ENCODE data around the gene RIPOR3.

DNA sequence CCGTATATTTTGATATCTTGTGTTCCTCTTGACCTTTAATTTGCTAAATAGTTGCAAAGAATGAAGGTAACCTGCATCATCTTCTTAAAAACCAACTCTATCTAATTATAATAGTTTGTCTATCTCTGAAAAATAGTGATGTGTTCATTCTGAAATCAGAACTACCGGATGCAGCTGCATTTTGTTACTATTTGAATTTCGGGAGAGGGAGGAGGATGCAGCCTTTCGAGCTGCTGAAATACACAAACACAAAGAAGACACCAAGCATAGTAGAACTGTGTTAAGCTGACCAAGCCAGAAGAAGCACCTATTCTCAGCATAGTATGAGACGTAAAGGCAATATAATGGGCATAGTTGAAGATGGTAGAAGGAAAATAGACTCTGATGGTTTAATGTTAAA is 148.0 kb downstream of the RIPOR3 start:
- TF ChIP-seq POLR2A (IDR thresholded peaks at IDR 0.05; ENCODE audit: low read length) (no peak), GATA1 (IDR thresholded peaks at IDR 0.05; ENCODE audit: low read depth, low read length) (no peak)
